VCaP (cell line): ENCODE results near the gene OR52I2.

ENCODE experiments used
- H3K27ac ChIP-seq: fragments of 450-650 bp; 2 replicates; pipeline ENCODE4 v1.5.1; 2017
- CTCF ChIP-seq: fragments of 450-650 bp; conservative IDR thresholded peaks from 2 replicates; pipeline ENCODE4 v1.5.1; 2017; ENCODE audit warnings: mild to moderate bottlenecking, moderate library complexity

Gene OR52I2

DNA sequence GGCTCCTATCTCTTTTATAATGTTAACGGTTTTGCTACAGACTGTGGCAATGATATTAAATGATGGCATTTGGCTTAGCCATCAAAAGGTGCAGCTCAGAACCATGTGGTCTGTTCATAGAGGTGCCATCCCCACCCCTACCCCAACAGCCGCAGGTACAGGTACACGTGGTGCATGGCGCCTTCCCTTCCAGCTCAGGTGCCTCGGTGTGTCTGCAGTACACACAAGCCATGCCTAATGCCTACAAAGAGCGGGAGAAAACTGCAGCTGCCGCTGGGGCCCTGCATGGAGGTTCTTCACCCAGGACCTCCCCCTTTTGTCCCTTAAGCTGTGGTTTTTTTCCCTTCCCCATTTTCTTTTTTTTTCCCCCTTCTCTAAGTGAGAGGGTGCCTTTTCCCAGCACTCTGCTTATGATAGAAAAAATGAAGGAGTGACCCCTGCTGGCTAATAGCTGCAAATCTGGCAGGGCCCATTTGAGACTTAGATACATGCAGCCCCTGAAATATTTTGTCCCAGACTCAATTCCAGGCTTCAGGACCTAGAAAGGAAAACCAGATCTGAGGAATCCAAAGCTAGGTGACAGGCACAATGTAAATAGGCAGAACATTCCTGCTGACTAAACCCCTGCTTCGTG, 30.1 kb upstream of the OR52I2 start:
- no peak overlapping the region for H3K27ac ChIP-seq
- no peak for TF ChIP-seq CTCF

- peak overlapping the region; percentile 90 for H3K27ac ChIP-seq
- TF ChIP-seq CTCF, result no peak
These were observed 21.8 kb upstream of the OR52I2 start for GRCh38 chr11:4559527-4560440.

DNA sequence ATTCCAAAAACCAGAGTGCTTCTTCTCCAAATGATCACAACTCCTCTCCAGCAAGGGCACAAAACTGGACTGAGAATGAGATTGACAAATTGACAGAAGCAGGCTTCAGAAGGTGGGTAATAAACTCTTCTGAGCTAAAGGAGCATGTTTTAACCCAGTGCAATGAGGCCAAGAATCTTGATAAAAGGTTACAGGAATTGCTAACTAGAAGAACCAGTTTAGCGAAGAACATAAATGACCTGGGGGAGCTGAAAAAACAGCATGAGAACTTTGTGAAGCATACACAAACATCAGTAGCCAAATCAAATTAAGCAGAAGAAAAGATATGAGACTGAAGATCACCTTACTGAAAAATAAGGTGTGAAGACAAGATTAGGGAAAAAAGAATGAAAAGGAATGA, 21.1 kb upstream of the OR52I2 start:
- peak overlapping the region; percentile 90 for H3K27ac ChIP-seq
- TF ChIP-seq CTCF, result no peak

GRCh38 chr11:4565371-4565770, 16.2 kb upstream of the OR52I2 start:
- no peak for TF ChIP-seq CTCF
- H3K27ac ChIP-seq, result no peak overlapping the region

DNA sequence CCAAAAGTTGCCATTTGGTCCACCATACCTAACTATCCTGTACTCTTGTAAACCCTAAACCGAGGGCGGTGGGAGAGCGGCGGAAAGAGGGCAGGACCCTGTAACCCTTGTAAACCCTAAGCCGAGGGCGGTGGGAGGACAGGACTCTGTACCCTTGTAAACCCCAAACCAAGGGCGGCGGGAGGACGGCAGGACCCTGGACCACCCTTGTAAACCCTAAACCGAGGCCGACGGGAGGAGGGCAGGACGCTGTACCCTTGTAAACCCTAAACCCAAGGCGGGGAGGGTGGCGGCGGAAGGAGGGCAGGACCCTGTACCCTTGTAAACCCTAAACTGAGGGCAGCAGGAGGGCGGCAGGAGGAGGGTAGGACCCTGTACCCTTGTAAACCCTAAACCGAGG, 12.5 kb upstream of the OR52I2 start:
- H3K27ac ChIP-seq, result no peak overlapping the region
- no peak for TF ChIP-seq CTCF

GRCh38 chr11:4576880-4577279, 4.7 kb upstream of the OR52I2 start:
- no peak overlapping the region for H3K27ac ChIP-seq
- TF ChIP-seq CTCF, result no peak

DNA sequence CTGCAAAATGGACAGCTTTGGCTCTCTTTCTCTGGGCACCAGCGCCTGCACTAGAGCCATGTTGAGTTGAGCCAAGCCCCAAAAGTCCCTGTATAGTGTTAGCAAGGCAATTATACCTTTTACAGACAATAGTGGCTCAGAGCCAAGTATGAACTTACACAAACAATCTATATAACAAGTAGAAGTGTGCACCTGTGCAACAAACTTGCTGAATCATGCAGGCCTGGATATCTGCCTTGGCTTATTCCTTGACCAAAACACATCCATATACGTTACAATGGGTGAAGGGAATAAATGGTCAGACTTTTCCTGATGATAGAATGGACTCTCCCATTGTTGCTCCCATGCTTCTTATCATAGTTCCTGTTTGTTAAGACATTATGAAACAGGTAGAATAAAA, 3.8 kb upstream of the OR52I2 start:
- TF ChIP-seq CTCF, result no peak
- no peak overlapping the region for H3K27ac ChIP-seq
